GM19372 (cell line): Measurements from ENCODE around the gene VWA3A.
A peak's percentile ranks its signal among the peaks of the same experiment; 100 is the strongest.
"Not testable (repeated sequence)": the region's sequence is repeated elsewhere in the genome, so short reads cannot be mapped to it uniquely, and the experiment has no call there.

ENCODE experiments used
- ATAC-seq: cut with Tn5 transposase; IDR thresholded peaks from one replicate; pipeline ENCODE4 v1.9.1; 2021; ENCODE audit warnings: mild to moderate bottlenecking, low read depth, moderate library complexity; ENCODE audit not compliant: unreplicated experiment

VWA3A gene

GRCh38 chr16:22196559-22197168 lies 104.3 kb downstream of the VWA3A start:
- not testable (repeated sequence) for ATAC-seq

- ATAC-seq: no peak
Measured at GRCh38 chr16:22198547-22199293, 106.4 kb downstream of the VWA3A start.

- ATAC-seq: no peak
Measured at GRCh38 chr16:22202261-22202637, 109.9 kb downstream of the VWA3A start.

- ATAC-seq: no peak
Measured at GRCh38 chr16:22203091-22203490, 110.8 kb downstream of the VWA3A start.

- ATAC-seq: no peak
Measured at GRCh38 chr16:22204091-22204655, 111.8 kb downstream of the VWA3A start.

GRCh38 chr16:22205577-22206012 lies 113.3 kb downstream of the VWA3A start:
- no peak for ATAC-seq

GRCh38 chr16:22206013-22206841 lies 113.9 kb downstream of the VWA3A start, which contains the start of gene EEF2K:
TSS of gene EEF2K (plus strand) at chr16:22206278. CDS start at chr16:22225730, 19,452 bp downstream.
- peak; percentile 93 for ATAC-seq
